GM12872 (cell line): ENCODE data around the gene NDUFA5.

Experiments used
- CTCF ChIP-seq: IDR thresholded peaks from 3 replicates; pipeline ENCODE4 v1.5.1; 2011; ENCODE audit warnings: low read depth, mild to moderate bottlenecking, low read length, moderate library complexity; ENCODE audit not compliant: insufficient read depth

NDUFA5 gene

GRCh38 chr7:123557016-123557397 lies 611 bp downstream of the NDUFA5 start:
- TF ChIP-seq CTCF = no peak

DNA sequence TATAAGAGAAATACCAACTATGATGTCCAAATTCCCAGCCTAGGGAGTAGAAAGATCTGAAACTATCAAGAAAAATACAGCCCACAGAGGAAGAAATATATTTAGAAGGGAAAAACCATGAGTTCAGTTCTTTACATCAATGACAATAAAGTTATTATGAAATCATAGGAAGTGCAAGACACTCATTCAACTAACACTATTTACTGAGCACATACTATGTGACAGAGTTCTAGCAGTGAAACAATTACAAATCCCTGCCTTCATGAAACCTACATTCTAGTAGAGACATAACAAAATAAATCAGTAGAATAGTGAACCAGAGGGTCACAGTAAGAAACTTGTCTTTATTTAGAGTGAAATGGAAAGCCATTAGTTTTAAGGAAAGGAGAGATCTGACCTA lies 2.1 kb downstream of the NDUFA5 start:
- TF ChIP-seq CTCF = no peak

GRCh38 chr7:123553159-123553558 lies 4.5 kb downstream of the NDUFA5 start:
- TF ChIP-seq CTCF = no peak

GRCh38 chr7:123552641-123553040 lies 5.0 kb downstream of the NDUFA5 start:
- no peak for TF ChIP-seq CTCF

DNA sequence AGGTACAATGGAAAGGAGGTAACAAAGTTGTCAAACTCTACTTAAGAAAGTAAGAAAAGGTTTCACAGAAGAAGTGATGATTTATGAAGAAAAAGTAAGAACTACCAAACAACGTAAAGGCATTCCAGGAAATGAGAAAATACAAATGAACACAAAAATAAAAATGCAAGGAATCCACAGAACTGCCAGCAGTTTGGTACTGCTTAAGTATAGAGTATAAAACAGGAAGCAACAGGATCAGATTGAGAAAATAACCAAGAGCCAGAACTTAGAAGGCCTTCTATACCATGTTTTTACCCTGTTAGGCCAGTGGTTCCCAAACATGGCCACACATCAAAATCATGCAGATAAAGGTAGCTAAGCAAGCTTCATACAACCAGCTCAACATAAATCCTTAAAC lies 9.2 kb downstream of the NDUFA5 start:
- TF ChIP-seq CTCF = no peak

DNA sequence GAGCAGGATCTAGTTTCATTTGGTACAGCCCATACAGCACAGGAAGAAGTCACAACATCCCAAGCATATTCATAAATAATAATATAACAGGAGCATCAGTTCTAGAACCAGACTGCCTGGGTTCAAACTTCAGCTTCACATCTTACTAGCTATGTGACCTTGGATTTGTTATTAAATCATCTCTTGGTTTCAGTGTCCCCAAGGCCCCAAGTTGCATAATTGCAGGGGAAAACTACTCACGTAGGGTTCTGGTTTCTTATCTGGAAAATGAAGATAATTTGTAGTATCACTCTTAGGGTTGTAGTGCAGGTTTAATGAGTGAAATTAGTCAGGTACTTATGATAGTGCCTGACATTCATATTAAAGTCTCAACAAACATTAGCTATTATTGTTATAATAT lies 17.7 kb downstream of the NDUFA5 start:
- no peak for TF ChIP-seq CTCF

DNA sequence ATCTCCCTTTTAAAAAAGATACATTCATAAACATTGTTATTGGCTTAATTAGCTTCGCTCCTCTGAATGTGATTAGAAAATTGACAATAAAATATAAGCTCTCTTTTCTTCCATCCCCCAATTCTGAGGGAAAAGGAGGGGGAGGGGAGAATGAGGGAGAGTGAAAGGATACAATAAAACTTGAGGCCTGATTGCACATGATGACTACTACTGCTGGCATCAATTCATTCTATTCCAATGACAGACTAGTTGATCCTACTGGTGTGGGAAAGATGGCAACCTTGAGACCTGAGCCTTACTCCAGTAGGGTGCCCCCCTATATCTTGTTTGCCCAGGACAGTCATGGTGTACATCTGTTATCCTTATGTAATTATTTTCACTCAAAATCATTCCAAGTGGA lies 18.7 kb downstream of the NDUFA5 start:
- TF ChIP-seq CTCF = no peak

- TF ChIP-seq CTCF = no peak
Measured at GRCh38 chr7:123538189-123538714, 19.4 kb downstream of the NDUFA5 start.
